CD14-positive monocyte (primary cell): Measurements from ENCODE around the gene TIMP2. TPM values are rescaled to one million over a fixed set of nuclear protein-coding genes. Genes with fewer than 3 reads are reported as not detected.
A peak's percentile ranks its signal among the peaks of the same experiment; 100 is the strongest.

ENCODE experiments used
- DNase-seq, 3 donors: peaks; one replicate each; pipeline ENCODE4 v3.0.0-alpha.2; 2011 to 2022
- H2AFZ ChIP-seq: 2 replicates; pipeline ENCODE4 v1.6.0; 2012; ENCODE audit warnings: mild to moderate bottlenecking, low read depth, low read length, inconsistent platforms; ENCODE audit not compliant: insufficient read depth, poor library complexity, severe bottlenecking
- H3K27ac ChIP-seq, 2 donors: 1 replicate in 1 of 2; 2 replicates in 1 of 2; pipeline ENCODE4 v1.5.1; 2012 to 2013; ENCODE audit warnings: low read length in 2 of 2, control low read depth in 1 of 2, inconsistent platforms in 1 of 2, low read depth in 1 of 2, mild to moderate bottlenecking in 1 of 2
- H3K27me3 ChIP-seq, 2 donors: one replicate each; pipeline versions ENCODE4 v1.6.0 to v1.6.1; 2011 to 2013; ENCODE audit warnings: low read length in 2 of 2; ENCODE audit not compliant: control insufficient read depth in 2 of 2, insufficient read depth in 2 of 2
- H3K36me3 ChIP-seq, 2 donors: replicated peaks in 1 of 2; 1 replicate in 1 of 2; 2 replicates in 1 of 2; pipeline versions ENCODE4 v1.5.1 to v1.6.1; 2012 to 2013; ENCODE audit warnings: low read length in 2 of 2, control low read depth in 1 of 2, inconsistent platforms in 1 of 2, mild to moderate bottlenecking in 1 of 2; ENCODE audit not compliant: insufficient read depth in 2 of 2, control insufficient read depth in 1 of 2
- H3K4me1 ChIP-seq, 2 donors: 1 replicate in 1 of 2; 2 replicates in 1 of 2; pipeline versions ENCODE4 v1.5.1 to v1.6.1; 2012 to 2013; ENCODE audit warnings: low read length in 2 of 2, control low read depth in 1 of 2, inconsistent platforms in 1 of 2, mild to moderate bottlenecking in 1 of 2, moderate library complexity in 1 of 2; ENCODE audit not compliant: insufficient read depth in 2 of 2, control insufficient read depth in 1 of 2
- H3K4me2 ChIP-seq: replicated peaks from 2 replicates; pipeline ENCODE3; 2012; ENCODE audit warnings: low read length, moderate library complexity, mild to moderate bottlenecking; ENCODE audit not compliant: poor library complexity, severe bottlenecking; ENCODE audit errors: extremely low read depth
- H3K4me3 ChIP-seq, 3 experiments: fragments of 200-600 bp in 1 of 3; sonication (generic) in 1 of 3; replicated peaks in 1 of 3; 1 replicate in 2 of 3; 2 replicates in 1 of 3; pipeline ENCODE4 v1.5.1; 2011 to 2013; ENCODE audit warnings: low read length in 3 of 3, mild to moderate bottlenecking in 3 of 3, control low read depth in 2 of 3, low read depth in 2 of 3, inconsistent platforms in 1 of 3, moderate library complexity in 1 of 3
- H3K79me2 ChIP-seq: 2 replicates; pipeline ENCODE4 v1.6.0; 2012; ENCODE audit warnings: mild to moderate bottlenecking, control low read depth, inconsistent platforms, low read length, moderate library complexity; ENCODE audit not compliant: insufficient read depth
- H3K9ac ChIP-seq: 2 replicates; pipeline ENCODE4 v1.6.0; 2017; ENCODE audit warnings: low read length, mild to moderate bottlenecking; ENCODE audit not compliant: insufficient read depth, poor library complexity, severe bottlenecking
- H3K9me3 ChIP-seq, 2 donors: replicated peaks in 1 of 2; 1 replicate in 1 of 2; 2 replicates in 1 of 2; pipeline versions ENCODE4 v1.5.1 to v1.6.1; 2012 to 2013; ENCODE audit warnings: low read length in 2 of 2, control low read depth in 1 of 2; ENCODE audit not compliant: control insufficient read depth in 1 of 2, insufficient read depth in 1 of 2
- H4K20me1 ChIP-seq: 2 replicates; pipeline ENCODE4 v1.6.0; 2012; ENCODE audit warnings: mild to moderate bottlenecking, low read length, control low read depth, moderate library complexity; ENCODE audit not compliant: insufficient read depth
- H3K27ac Mint-ChIP-seq, 7 donors: one replicate each; pipeline ENCODE4 v1.8.0; 2020; ENCODE audit warnings: mild to moderate bottlenecking in 7 of 7, mixed read lengths in 7 of 7, moderate library complexity in 6 of 7, inconsistent platforms in 2 of 7
- H3K27me3 Mint-ChIP-seq, 3 donors: one replicate each; pipeline ENCODE4 v1.8.0; 2021 to 2022; ENCODE audit warnings: low read depth in 3 of 3, mild to moderate bottlenecking in 3 of 3, mixed read lengths in 3 of 3, moderate library complexity in 3 of 3, inconsistent platforms in 1 of 3
- H3K36me3 Mint-ChIP-seq, 2 donors: one replicate each; pipeline ENCODE4 v1.8.0; 2020; ENCODE audit warnings: mixed read lengths in 2 of 2, inconsistent platforms in 1 of 2, mild to moderate bottlenecking in 1 of 2
- H3K4me1 Mint-ChIP-seq: one replicate; pipeline ENCODE4 v1.8.0; 2020; ENCODE audit warnings: mild to moderate bottlenecking, mixed read lengths
- H3K4me3 Mint-ChIP-seq, 2 donors: one replicate each; pipeline ENCODE4 v1.8.0; 2020; ENCODE audit warnings: mild to moderate bottlenecking in 2 of 2, mixed read lengths in 2 of 2, moderate library complexity in 1 of 2
- H3K9me3 Mint-ChIP-seq, 7 donors: one replicate each; pipeline ENCODE4 v1.8.0; 2020 to 2022; ENCODE audit warnings: mixed read lengths in 7 of 7, mild to moderate bottlenecking in 6 of 7, moderate library complexity in 6 of 7, inconsistent platforms in 2 of 7
- CTCF ChIP-seq: fragments of 200-600 bp; IDR thresholded peaks from one replicate; pipeline ENCODE4 v1.8.0; 2022; ENCODE audit warnings: antibody characterized with exemption, mild to moderate bottlenecking
- WGBS: methylation state at CpG from one replicate; pipeline ENCODE4 v1.1.5; 2013; ENCODE audit warnings: missing lambda C conversion rate; ENCODE audit not compliant: insufficient coverage; 5-methylcytosine and 5-hydroxymethylcytosine counted together
- intact Hi-C, 2 donors: fragments of 100-400 bp; cut with micrococcal nuclease; formaldehyde crosslinking; loops; one replicate each; pipeline versions ENCODE4 v1.15.0 to v1.15.1; 2023
- polyA plus RNA-seq, 3 donors: library from polyadenylated mRNA; depleted of rRNA in 1 of 3; unstranded in 2 of 3; stranded (reverse) in 1 of 3; fragments of 300-500 nt in 2 of 3; fragments of >200 nt in 1 of 3; fragmentation: Illumina TruSeq in 2 of 3; gene quantifications; 1 replicate in 2 of 3; 2 replicates in 1 of 3; pipeline ENCODE4 v1.2.3, GENCODE V29; 2012 to 2021

The TIMP2 gene
- polyA plus RNA-seq, 3 donors: 4.5 to 101 (median 6.4) TPM

GRCh38 chr17:78862073-78863023, 62.8 kb downstream of the TIMP2 start:
- Histone ChIP-seq H3K27me3 (no peaks in the 10 kb centered on the region), H3K9ac (peak overlapping the region; percentile 55), H3K79me2 (peaks cover 35% of the 10 kb centered on the region), H2AFZ (peak overlapping the region; percentile 29), H3K4me3 (no peak overlapping the region), H3K4me2 (peak overlapping the region; percentile 5), H3K4me1 (peaks cover 36 to 63% of the 10 kb centered on the region in 2 donors), H4K20me1 (peaks cover 80% of the 10 kb centered on the region), H3K36me3 (peaks cover 22 to 38% of the 10 kb centered on the region in 2 donors), H3K27ac (peak overlapping the region; percentile 85 to 93), H3K9me3 (no peaks in the 10 kb centered on the region)
- H3K4me3 Mint-ChIP-seq: peak overlapping the region; percentile 21 to 35
- H3K27ac Mint-ChIP-seq: peak overlapping the region; percentile 97 to 99 (median 98)
- 56% methylated on average over 8 of the region's 17 CpGs for WGBS
- H3K36me3 Mint-ChIP-seq: peaks cover 39 to 63% of the 10 kb centered on the region in 2 donors
- peaks cover 42% of the 10 kb centered on the region for H3K4me1 Mint-ChIP-seq
- intact Hi-C loops: loop anchor here (1.0 to 5.0 kb wide), 4 partner anchors 21 to 125 kb away; partner anchors contain the start of gene TIMP2 (in 1 of the 2)
- TF ChIP-seq CTCF: no peak
- no peaks in the 10 kb centered on the region for H3K9me3 Mint-ChIP-seq
- peak; percentile 94 to 98 (median 95) for DNase-seq
- H3K27me3 Mint-ChIP-seq: no peaks in the 10 kb centered on the region

- DNase-seq: no peak
- Histone ChIP-seq H3K36me3 (peaks cover 33 to 49% of the 10 kb centered on the region in 2 donors), H3K4me3 (no peak overlapping the region), H4K20me1 (peaks cover 81% of the 10 kb centered on the region), H3K4me1 (peaks cover 25 to 52% of the 10 kb centered on the region in 2 donors), H3K4me2 (no peak overlapping the region), H3K9ac (no peak overlapping the region), H3K27ac (peak overlapping the region; percentile 85 to 93), H2AFZ (no peak overlapping the region), H3K9me3 (no peaks in the 10 kb centered on the region), H3K27me3 (no peaks in the 10 kb centered on the region), H3K79me2 (peaks cover 34% of the 10 kb centered on the region)
- WGBS: no CpG with 5 or more reads among the region's 4 CpGs
- peak overlapping the region; percentile 58 to 99 (median 98) for H3K27ac Mint-ChIP-seq
- H3K9me3 Mint-ChIP-seq: no peaks in the 10 kb centered on the region
- peaks cover 31% of the 10 kb centered on the region for H3K4me1 Mint-ChIP-seq
- peaks cover 46 to 71% of the 10 kb centered on the region in 2 donors for H3K36me3 Mint-ChIP-seq
- intact Hi-C loops: loop anchor here (5.0 kb wide), 2 partner anchors 61 to 126 kb away; no protein-coding TSS in a partner anchor
- TF ChIP-seq CTCF: no peak
- H3K4me3 Mint-ChIP-seq: no peak overlapping the region
- H3K27me3 Mint-ChIP-seq: no peaks in the 10 kb centered on the region
Observed at GRCh38 chr17:78861229-78861628, 64.0 kb downstream of the TIMP2 start.
